Measurements from ENCODE around the gene TIGD1. TPM values are rescaled to one million over a fixed set of nuclear protein-coding genes. Genes with fewer than 3 reads are reported as not detected.

The TIGD1 gene
- total RNA-seq, 1 experiment from 2014 or later, result 6.0 TPM

GRCh38 chr2:232521959-232522622 lies 28.3 kb downstream of the TIGD1 start:
- H3K9ac ChIP-seq (ENCODE audit: low read length), result no peak overlapping the region
- POLR2A ChIA-PET, result no interaction called here
- CTCF ChIA-PET, result interaction anchor here (0.7 to 1.0 kb wide), 2 partner anchors 75 to 78 kb away, joined by 3 to 5 read pairs; no protein-coding TSS in a partner anchor

More at GRCh38 chr2:232521959-232522622, 28.3 kb downstream of the TIGD1 start:
- DNase-seq (ENCODE audit: low read depth, low spot score) (no peak), ATAC-seq (peak; percentile 86)
- TF ChIP-seq CTCF (IDR thresholded peaks at IDR 0.05 in 2 of 3, conservative IDR thresholded peaks at IDR 0.05 in 1 of 3; ENCODE audit: borderline replicate concordance in 1 of 3, insufficient read depth in 1 of 3, low read depth in 2 of 3, low read length in 2 of 3), result peak; percentile 53 to 66 (median 63); a peak in 5 of 6 replicates
- TF ChIP-seq, protein P1, sequence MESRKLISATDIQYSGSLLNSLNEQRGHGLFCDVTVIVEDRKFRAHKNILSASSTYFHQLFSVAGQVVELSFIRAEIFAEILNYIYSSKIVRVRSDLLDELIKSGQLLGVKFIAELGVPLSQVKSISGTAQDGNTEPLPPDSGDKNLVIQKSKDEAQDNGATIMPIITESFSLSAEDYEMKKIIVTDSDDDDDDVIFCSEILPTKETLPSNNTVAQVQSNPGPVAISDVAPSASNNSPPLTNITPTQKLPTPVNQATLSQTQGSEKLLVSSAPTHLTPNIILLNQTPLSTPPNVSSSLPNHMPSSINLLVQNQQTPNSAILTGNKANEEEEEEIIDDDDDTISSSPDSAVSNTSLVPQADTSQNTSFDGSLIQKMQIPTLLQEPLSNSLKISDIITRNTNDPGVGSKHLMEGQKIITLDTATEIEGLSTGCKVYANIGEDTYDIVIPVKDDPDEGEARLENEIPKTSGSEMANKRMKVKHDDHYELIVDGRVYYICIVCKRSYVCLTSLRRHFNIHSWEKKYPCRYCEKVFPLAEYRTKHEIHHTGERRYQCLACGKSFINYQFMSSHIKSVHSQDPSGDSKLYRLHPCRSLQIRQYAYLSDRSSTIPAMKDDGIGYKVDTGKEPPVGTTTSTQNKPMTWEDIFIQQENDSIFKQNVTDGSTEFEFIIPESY (IDR thresholded peaks at IDR 0.05; ENCODE audit: extremely low read depth, insufficient replicate concordance, low read length), result no peak
- no peak for TF ChIP-seq CEBPB (IDR thresholded peaks at IDR 0.05; ENCODE audit: low read depth)
- TF ChIP-seq ZFX (IDR thresholded peaks at IDR 0.05), result no peak
- TF ChIP-seq RAD21 (IDR thresholded peaks at IDR 0.05; ENCODE audit: low read depth), result peak; percentile 87
- TF ChIP-seq EZH2 (IDR thresholded peaks at IDR 0.05), result no peak
- no peak for TF ChIP-seq SIN3A (IDR thresholded peaks at IDR 0.05; ENCODE audit: low read depth)
- Histone ChIP-seq H3K9me3 (ENCODE audit: control insufficient read depth in 1 of 2, insufficient read depth in 1 of 2, low read depth in 1 of 2, low read length in 2 of 2) (no peaks in the 10 kb centered on the region), H3K27me3 (ENCODE audit: insufficient read depth, low read length) (no peaks in the 10 kb centered on the region), H2AFZ (ENCODE audit: low read depth, low read length, poor library complexity, severe bottlenecking) (no peak overlapping the region), H3K36me3 (ENCODE audit: control insufficient read depth in 1 of 2, insufficient read depth in 2 of 2, low read length in 2 of 2) (no peaks in the 10 kb centered on the region), H3K9me2 (ENCODE audit: insufficient read depth) (no peaks in the 10 kb centered on the region), H3K4me3 (replicated peaks in 1 of 2; ENCODE audit: low read depth in 1 of 2, low read length in 2 of 2) (no peak overlapping the region), H4K20me1 (ENCODE audit: insufficient read depth) (no peaks in the 10 kb centered on the region), H3K4me1 (ENCODE audit: control insufficient read depth in 1 of 2, insufficient read depth in 2 of 2, low read length in 2 of 2) (peaks cover 0 to 6% of the 10 kb centered on the region in 2 experiments; a peak in 1 of 4 replicates), H3K4me2 (ENCODE audit: low read length) (peak overlapping the region; percentile 32; the same call in 1 of the 2 replicates), H3K27ac (ENCODE audit: low read depth, low read length) (no peak overlapping the region), H3K79me2 (ENCODE audit: insufficient read depth, low read length) (no peaks in the 10 kb centered on the region)
- RAD21 ChIA-PET (ENCODE audit: low non-redundant PET in 1 of 2, low total read pairs in 2 of 2, uncharacterized antibody in 2 of 2, unreplicated experiment in 2 of 2), result interaction anchor here in 1 of 2 experiments (0.7 kb wide), 1 partner anchor 75 kb away, joined by 3 read pairs; no protein-coding TSS in a partner anchor
- BruUV-seq (replicated peaks), result no TSS peak
- intact Hi-C loops (cut with micrococcal nuclease), result loop anchor here (1.0 to 10.0 kb wide), 2 partner anchors 78 to 177 kb away; no protein-coding TSS in a partner anchor
